MCF 10A (cell line): ENCODE results near the gene CLCNKA. TPM values are rescaled to one million over a fixed set of nuclear protein-coding genes. Genes with fewer than 3 reads are reported as not detected.

Source experiments
- BruUV-seq: library from RNA; stranded (reverse); fragments of 400-500 nt; replicated peaks from 2 replicates; lab custom pipeline; 2021; lab: Mats Ljungman, UMichigan
- CTCF ChIA-PET: fragments of 300-600 bp; sonication (Branson Sonifier 250); formaldehyde crosslinking; extraction: SDS; loops from one replicate; lab custom pipeline; 2021; ENCODE audit warnings: antibody characterized with exemption, inconsistent platforms; lab: Yijun Ruan, JAX
- POLR2A ChIA-PET: fragments of 300-600, 350-650 bp; sonication (Branson Sonifier 250); formaldehyde crosslinking; extraction: SDS; loops from one replicate; lab custom pipeline; 2020; ENCODE audit warnings: antibody characterized with exemption, inconsistent platforms; lab: Yijun Ruan, JAX
- DNase-seq: peaks from one replicate; pipeline ENCODE4 v3.0.0-alpha.2; 2018; ENCODE audit not compliant: unreplicated experiment
- H3K27ac Mint-ChIP-seq: one replicate; pipeline ENCODE4 v1.8.0; 2022; ENCODE audit warnings: mild to moderate bottlenecking, low read depth, mixed read lengths; ENCODE audit not compliant: unreplicated experiment
- H3K27me3 Mint-ChIP-seq: one replicate; pipeline ENCODE4 v1.8.0; 2022; ENCODE audit warnings: mixed read lengths; ENCODE audit not compliant: insufficient read depth, unreplicated experiment
- H3K36me3 Mint-ChIP-seq: one replicate; pipeline ENCODE4 v1.8.0; 2022; ENCODE audit warnings: mild to moderate bottlenecking, moderate library complexity, mixed read lengths; ENCODE audit not compliant: insufficient read depth, unreplicated experiment
- H3K4me1 Mint-ChIP-seq: one replicate; pipeline ENCODE4 v1.8.0; 2022; ENCODE audit warnings: mixed read lengths; ENCODE audit not compliant: insufficient read depth, unreplicated experiment
- H3K4me3 Mint-ChIP-seq: one replicate; pipeline ENCODE4 v1.8.0; 2022; ENCODE audit warnings: mild to moderate bottlenecking, moderate library complexity, mixed read lengths; ENCODE audit not compliant: unreplicated experiment
- H3K9me3 Mint-ChIP-seq: one replicate; pipeline ENCODE4 v1.8.0; 2022; ENCODE audit warnings: mixed read lengths; ENCODE audit not compliant: unreplicated experiment
- CTCF ChIP-seq: fragments of 200-600 bp; IDR thresholded peaks from one replicate; pipeline ENCODE4 v1.8.0; 2022; ENCODE audit warnings: antibody characterized with exemption, mild to moderate bottlenecking; ENCODE audit not compliant: unreplicated experiment
- intact Hi-C: fragments of 100-400 bp; cut with micrococcal nuclease; formaldehyde crosslinking; loops from 2 replicates; pipeline ENCODE4 v1.14.1; 2022
- total RNA-seq: library from RNA; stranded (reverse); gene quantifications from 2 replicates; pipeline ENCODE4 v1.2.3, GENCODE V29; 2022

The CLCNKA gene
- total RNA-seq, 1 experiment from 2014 or later, result not detected

- Mint-ChIP-seq H3K36me3 (no peaks in the 10 kb centered on the region), H3K27me3 (no peaks in the 10 kb centered on the region), H3K4me3 (no peak overlapping the region), H3K27ac (no peak overlapping the region), H3K4me1 (peaks cover 15% of the 10 kb centered on the region), H3K9me3 (no peaks in the 10 kb centered on the region)
- intact Hi-C loops, result loop anchor here (2.0 to 10.0 kb wide), 3 partner anchors 213 to 359 kb away; partner anchors contain the start of gene SZRD1
- no TSS peak for BruUV-seq
- ChIA-PET CTCF (interaction anchor here (0.6 to 3.2 kb wide), 6 partner anchors 11 to 645 kb away, joined by 3 to 13 read pairs (median 4); no protein-coding TSS in a partner anchor), POLR2A (interaction anchor here (0.9 to 1.0 kb wide), 2 partner anchors 30 to 382 kb away, joined by 3 to 4 read pairs; partner anchors contain the start of gene ZBTB17)
- TF ChIP-seq CTCF, result no peak
- DNase-seq, result no peak
Observed at GRCh38 chr1:16006010-16006409, 15.8 kb upstream of the CLCNKA start.

GRCh38 chr1:16006552-16007485, 15.0 kb upstream of the CLCNKA start:
- ChIA-PET CTCF (interaction anchor here (0.6 to 4.1 kb wide), 29 partner anchors 13 to 1230 kb away, joined by 3 to 45 read pairs (median 4); partner anchors contain the start of gene FAM131C), POLR2A (interaction anchor here (0.6 to 1.4 kb wide), 7 partner anchors 20 to 382 kb away, joined by 3 to 5 read pairs (median 3); partner anchors contain the start of gene SPEN)
- Mint-ChIP-seq H3K36me3 (no peaks in the 10 kb centered on the region), H3K4me3 (no peak overlapping the region), H3K27me3 (no peaks in the 10 kb centered on the region), H3K27ac (no peak overlapping the region), H3K9me3 (no peaks in the 10 kb centered on the region), H3K4me1 (peaks cover 15% of the 10 kb centered on the region)
- peak; percentile 82 for DNase-seq
- intact Hi-C loops, result loop anchor here (1.0 to 10.0 kb wide), 4 partner anchors 192 to 358 kb away; partner anchors contain the start of gene SZRD1
- peak; percentile 29 for TF ChIP-seq CTCF
- BruUV-seq, result no TSS peak

- H3K4me1 Mint-ChIP-seq, result peaks cover 15% of the 10 kb centered on the region
- DNase-seq, result no peak
- ChIA-PET CTCF (interaction anchor here (0.6 to 4.1 kb wide), 30 partner anchors 10 to 417 kb away, joined by 3 to 45 read pairs (median 4); partner anchors contain the start of gene FAM131C), POLR2A (interaction anchor here (0.6 to 1.4 kb wide), 6 partner anchors 21 to 173 kb away, joined by 3 to 5 read pairs (median 4); partner anchors contain the start of gene SPEN)
- intact Hi-C loops, result loop anchor here (1.0 to 10.0 kb wide), 4 partner anchors 193 to 357 kb away; partner anchors contain the start of gene SZRD1
- no peaks in the 10 kb centered on the region for H3K27me3 Mint-ChIP-seq
- BruUV-seq, result no TSS peak
- no peak overlapping the region for H3K27ac Mint-ChIP-seq
- no peak overlapping the region for H3K4me3 Mint-ChIP-seq
- no peak for TF ChIP-seq CTCF
- H3K9me3 Mint-ChIP-seq, result no peaks in the 10 kb centered on the region
- H3K36me3 Mint-ChIP-seq, result no peaks in the 10 kb centered on the region
Observed at GRCh38 chr1:16007671-16008341, 14.0 kb upstream of the CLCNKA start.
